ENCODE measurements around the gene MGAT5. TPM values are rescaled to one million over a fixed set of nuclear protein-coding genes. Genes with fewer than 3 reads are reported as not detected.

Gene MGAT5
- total RNA-seq, 1 experiment from 2014 or later, result 25.4 TPM

GRCh38 chr2:134500211-134500935 is 246.5 kb downstream of the MGAT5 start:
- Histone ChIP-seq H3K27me3 (ENCODE audit: control insufficient read depth, insufficient read depth, low read length) (no peaks in the 10 kb centered on the region), H3K4me3 (ENCODE audit: insufficient read depth, low read depth, low read length) (no peak overlapping the region), H3K36me3 (replicated peaks; ENCODE audit: control insufficient read depth, insufficient read depth, low read length) (no peaks in the 10 kb centered on the region)
- DNase-seq, result peak; percentile 26

GRCh38 chr2:134501476-134502091 is 247.7 kb downstream of the MGAT5 start:
- DNase-seq, result no peak
- Histone ChIP-seq H3K27me3 (ENCODE audit: control insufficient read depth, insufficient read depth, low read length) (no peaks in the 10 kb centered on the region), H3K4me3 (ENCODE audit: insufficient read depth, low read depth, low read length) (no peak overlapping the region)

GRCh38 chr2:134502104-134502503 is 248.2 kb downstream of the MGAT5 start:
- Histone ChIP-seq H3K4me3 (ENCODE audit: insufficient read depth, low read depth, low read length) (no peak overlapping the region), H3K27me3 (ENCODE audit: control insufficient read depth, insufficient read depth, low read length) (no peaks in the 10 kb centered on the region), H3K36me3 (replicated peaks; ENCODE audit: control insufficient read depth, insufficient read depth, low read length) (no peaks in the 10 kb centered on the region)
- no peak for DNase-seq

More at GRCh38 chr2:134501476-134502091, 247.7 kb downstream of the MGAT5 start:
- no peaks in the 10 kb centered on the region for H3K36me3 ChIP-seq (replicated peaks; ENCODE audit: control insufficient read depth, insufficient read depth, low read length)

Measured in H7 (cell line).